ENCODE results near the gene CPT2. TPM values are rescaled to one million over a fixed set of nuclear protein-coding genes. Genes with fewer than 3 reads are reported as not detected.

The CPT2 gene
- total RNA-seq, 1 donor = 14.7 TPM

- no peak for TF ChIP-seq CTCF (IDR thresholded peaks at IDR 0.05; ENCODE audit: insufficient read depth, low read length)
Observed at GRCh38 chr1:53238197-53239155, 41.9 kb downstream of the CPT2 start, which contains the start of gene MAGOH. MAGOH (minus strand) TSS chr1:53238518; CDS start chr1:53238448, 70 bp downstream.

GRCh38 chr1:53241828-53242227 lies 45.2 kb downstream of the CPT2 start:
- no peak for DNase-seq (ENCODE audit: low read depth)
- no peak overlapping the region for H3K4me3 ChIP-seq (ENCODE audit: low read depth, low read length)
- no peak for TF ChIP-seq CTCF (IDR thresholded peaks at IDR 0.05; ENCODE audit: insufficient read depth, low read length)

More at GRCh38 chr1:53238197-53239155, 41.9 kb downstream of the CPT2 start, which contains the start of gene MAGOH:
- peak within 1 kb of the TSS; percentile 100 for H3K4me3 ChIP-seq (ENCODE audit: low read depth, low read length)
- peak; percentile 97 for DNase-seq (ENCODE audit: low read depth)

- no peak for TF ChIP-seq CTCF (IDR thresholded peaks at IDR 0.05; ENCODE audit: insufficient read depth, low read length)
- DNase-seq (ENCODE audit: low read depth) = no peak
- H3K4me3 ChIP-seq (ENCODE audit: low read depth, low read length) = no peak overlapping the region
Observed at GRCh38 chr1:53242381-53242780, 45.8 kb downstream of the CPT2 start.

GRCh38 chr1:53244141-53244540 lies 47.5 kb downstream of the CPT2 start:
- DNase-seq (ENCODE audit: low read depth) = no peak
- H3K4me3 ChIP-seq (ENCODE audit: low read depth, low read length) = no peak overlapping the region
- TF ChIP-seq CTCF (IDR thresholded peaks at IDR 0.05; ENCODE audit: insufficient read depth, low read length) = no peak

- no peak for TF ChIP-seq CTCF (IDR thresholded peaks at IDR 0.05; ENCODE audit: insufficient read depth, low read length)
- no peak overlapping the region for H3K4me3 ChIP-seq (ENCODE audit: low read depth, low read length)
- peak; percentile 15 for DNase-seq (ENCODE audit: low read depth)
Observed at GRCh38 chr1:53246261-53247134, 49.9 kb downstream of the CPT2 start.

GRCh38 chr1:53249706-53250105 lies 53.1 kb downstream of the CPT2 start:
- TF ChIP-seq CTCF (IDR thresholded peaks at IDR 0.05; ENCODE audit: insufficient read depth, low read length) = no peak
- DNase-seq (ENCODE audit: low read depth) = no peak
- H3K4me3 ChIP-seq (ENCODE audit: low read depth, low read length) = no peak overlapping the region
